Measurements from ENCODE around the gene PRAMEF18.
"Not testable (repeated sequence)": the region's sequence is repeated elsewhere in the genome, so short reads cannot be mapped to it uniquely, and the experiment has no call there.

Gene PRAMEF18

DNA sequence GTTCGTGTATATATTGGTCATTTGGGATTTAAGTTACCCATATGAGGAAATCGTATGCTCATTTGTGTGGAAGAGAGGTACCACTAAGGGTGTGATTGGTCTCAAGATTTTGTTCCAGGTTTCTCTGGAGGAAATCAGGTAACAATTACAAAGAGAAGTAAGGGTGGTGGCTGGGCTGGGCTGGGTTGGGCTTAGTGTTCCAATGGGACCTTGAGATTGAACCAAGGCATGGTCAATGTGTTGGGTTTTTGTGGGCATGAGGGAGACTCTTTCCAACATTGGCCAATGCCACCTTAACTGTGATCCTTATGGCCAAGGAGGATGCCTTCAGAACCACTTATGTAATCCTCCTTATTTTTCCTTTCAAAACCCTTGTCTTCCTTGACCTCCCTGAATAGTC, 4.6 kb upstream of the PRAMEF18 start:
- peaks cover 82% of the 10 kb centered on the region for H3K9me3 ChIP-seq (ENCODE audit: insufficient read depth, low read depth, low read length)
- H3K9ac ChIP-seq (ENCODE audit: low read depth, low read length); H3K27ac ChIP-seq (ENCODE audit: low read length); H3K36me3 ChIP-seq (ENCODE audit: insufficient read depth, low read depth, low read length); H3K27me3 ChIP-seq (ENCODE audit: insufficient read depth, low read length); H3K4me3 ChIP-seq (ENCODE audit: low read length); H3K4me1 ChIP-seq (ENCODE audit: insufficient read depth, low read length): not testable (repeated sequence)

DNA sequence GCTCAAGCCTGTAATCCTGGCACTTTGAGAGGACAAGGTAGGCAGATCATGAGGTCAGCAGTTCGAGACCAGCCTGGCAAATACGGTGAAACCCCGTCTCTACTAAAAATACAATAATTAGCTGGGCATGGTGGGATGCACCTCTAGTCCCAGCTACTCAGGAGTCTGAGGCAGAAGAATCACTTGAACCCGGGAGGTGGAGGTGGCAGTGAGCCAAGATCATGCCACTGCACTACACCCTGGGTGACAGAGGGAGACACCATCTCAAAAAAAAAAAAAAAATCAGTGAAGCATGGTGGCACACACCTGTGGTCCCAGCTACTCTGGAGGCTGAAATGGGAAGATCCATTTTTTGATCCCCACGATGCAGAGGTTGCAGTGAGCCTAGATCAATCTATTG, 4.1 kb upstream of the PRAMEF18 start:
- H3K9ac ChIP-seq (ENCODE audit: low read depth, low read length); H3K27ac ChIP-seq (ENCODE audit: low read length); H3K36me3 ChIP-seq (ENCODE audit: insufficient read depth, low read depth, low read length); H3K4me3 ChIP-seq (ENCODE audit: low read length); H3K27me3 ChIP-seq (ENCODE audit: insufficient read depth, low read length); H3K4me1 ChIP-seq (ENCODE audit: insufficient read depth, low read length): not testable (repeated sequence)
- peaks cover 82% of the 10 kb centered on the region for H3K9me3 ChIP-seq (ENCODE audit: insufficient read depth, low read depth, low read length)

GRCh38 chr1:13228343-13228781, 2.4 kb upstream of the PRAMEF18 start:
- Histone ChIP-seq H3K27me3 (ENCODE audit: insufficient read depth, low read length) (no peaks in the 10 kb centered on the region), H3K4me1 (ENCODE audit: insufficient read depth, low read length) (no peaks in the 10 kb centered on the region), H3K27ac (ENCODE audit: low read length) (no peak overlapping the region), H3K36me3 (ENCODE audit: insufficient read depth, low read depth, low read length) (no peaks in the 10 kb centered on the region), H3K9me3 (ENCODE audit: insufficient read depth, low read depth, low read length) (peaks cover 77% of the 10 kb centered on the region), H3K9ac (ENCODE audit: low read depth, low read length) (no peak overlapping the region), H3K4me3 (ENCODE audit: low read length) (no peak overlapping the region)

GRCh38 chr1:13227271-13228055, 1.5 kb upstream of the PRAMEF18 start:
- H3K27ac ChIP-seq (ENCODE audit: low read length); H3K4me1 ChIP-seq (ENCODE audit: insufficient read depth, low read length); H3K36me3 ChIP-seq (ENCODE audit: insufficient read depth, low read depth, low read length); H3K4me3 ChIP-seq (ENCODE audit: low read length); H3K9ac ChIP-seq (ENCODE audit: low read depth, low read length); H3K27me3 ChIP-seq (ENCODE audit: insufficient read depth, low read length): not testable (repeated sequence)
- peaks cover 68% of the 10 kb centered on the region for H3K9me3 ChIP-seq (ENCODE audit: insufficient read depth, low read depth, low read length)

- Histone ChIP-seq H3K27me3 (ENCODE audit: insufficient read depth, low read length) (no peaks in the 10 kb centered on the region), H3K27ac (ENCODE audit: low read length) (no peak overlapping the region), H3K4me1 (ENCODE audit: insufficient read depth, low read length) (no peaks in the 10 kb centered on the region), H3K4me3 (ENCODE audit: low read length) (no peak overlapping the region; the same call in 1 of the 2 replicates), H3K9me3 (ENCODE audit: insufficient read depth, low read depth, low read length) (peaks cover 46% of the 10 kb centered on the region), H3K36me3 (ENCODE audit: insufficient read depth, low read depth, low read length) (no peaks in the 10 kb centered on the region), H3K9ac (ENCODE audit: low read depth, low read length) (no peak overlapping the region)
These were observed 1.4 kb downstream of the PRAMEF18 start for GRCh38 chr1:13224480-13225060.

DNA sequence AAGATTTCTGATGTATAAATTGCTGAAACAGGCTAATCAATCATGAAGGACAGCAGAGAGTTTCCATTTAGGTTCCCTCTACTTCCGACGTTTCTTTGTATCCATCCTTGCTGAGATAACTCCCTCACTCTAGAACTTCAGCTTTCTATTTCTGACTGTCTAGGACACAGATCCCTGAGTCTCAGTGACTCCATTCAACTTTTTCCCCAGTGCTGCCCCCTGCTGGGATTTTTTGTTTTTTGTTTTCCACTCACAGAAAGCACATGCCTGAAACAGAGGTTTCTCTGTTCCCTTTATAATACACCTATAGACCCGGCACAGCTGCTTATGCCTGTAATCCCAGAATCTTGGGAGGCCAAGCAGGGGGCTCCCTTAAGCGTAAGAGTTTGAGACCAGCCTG, 3.2 kb downstream of the PRAMEF18 start:
- not testable (repeated sequence) for H3K9ac ChIP-seq (ENCODE audit: low read depth, low read length); H3K4me1 ChIP-seq (ENCODE audit: insufficient read depth, low read length); H3K36me3 ChIP-seq (ENCODE audit: insufficient read depth, low read depth, low read length); H3K27me3 ChIP-seq (ENCODE audit: insufficient read depth, low read length); H3K27ac ChIP-seq (ENCODE audit: low read length); H3K4me3 ChIP-seq (ENCODE audit: low read length)
- peaks cover 28% of the 10 kb centered on the region for H3K9me3 ChIP-seq (ENCODE audit: insufficient read depth, low read depth, low read length)

DNA sequence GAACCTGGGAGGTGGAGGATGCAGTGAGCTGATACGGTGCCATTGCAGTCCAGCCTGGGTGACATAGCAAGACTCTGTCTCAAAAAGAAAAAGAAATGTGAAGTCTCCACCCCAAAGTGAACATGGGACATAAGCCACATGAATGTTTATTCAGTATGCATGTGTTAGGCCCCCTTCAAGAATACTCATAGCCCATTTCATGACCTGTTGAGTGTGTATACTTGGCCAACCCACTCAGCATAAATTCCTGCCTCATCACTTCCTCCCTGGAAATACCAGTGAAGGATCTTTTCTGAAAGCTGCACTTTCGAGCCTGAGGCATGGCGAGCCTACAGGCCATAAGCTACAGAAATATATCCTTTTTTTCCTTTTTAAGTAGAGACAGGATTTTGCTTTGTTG, 6.8 kb downstream of the PRAMEF18 start:
- not testable (repeated sequence) for H3K4me3 ChIP-seq (ENCODE audit: low read length); H3K27me3 ChIP-seq (ENCODE audit: insufficient read depth, low read length); H3K36me3 ChIP-seq (ENCODE audit: insufficient read depth, low read depth, low read length); H3K9ac ChIP-seq (ENCODE audit: low read depth, low read length); H3K9me3 ChIP-seq (ENCODE audit: insufficient read depth, low read depth, low read length); H3K4me1 ChIP-seq (ENCODE audit: insufficient read depth, low read length); H3K27ac ChIP-seq (ENCODE audit: low read length)

DNA sequence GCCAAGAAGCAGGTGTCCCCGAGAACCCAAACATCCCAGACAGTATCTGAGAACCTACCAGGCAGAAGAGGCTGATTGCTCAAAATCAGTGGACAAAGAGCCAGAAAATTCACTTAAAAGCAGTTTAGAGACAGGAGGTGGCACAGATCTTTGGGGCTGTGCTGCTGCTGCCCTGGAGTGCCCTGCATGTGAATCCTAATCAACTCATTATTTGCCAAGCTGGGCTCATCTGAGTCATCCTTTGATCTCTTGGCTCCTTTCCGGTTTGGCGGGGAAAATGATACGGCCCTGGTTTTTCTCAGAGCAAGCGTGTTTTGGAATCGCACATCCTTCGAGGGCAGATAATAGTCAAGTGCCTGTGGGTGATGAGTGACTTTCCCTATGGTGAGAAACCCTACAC, 9.3 kb downstream of the PRAMEF18 start:
- H3K27me3 ChIP-seq (ENCODE audit: insufficient read depth, low read length); H3K9ac ChIP-seq (ENCODE audit: low read depth, low read length); H3K36me3 ChIP-seq (ENCODE audit: insufficient read depth, low read depth, low read length); H3K4me3 ChIP-seq (ENCODE audit: low read length); H3K27ac ChIP-seq (ENCODE audit: low read length); H3K9me3 ChIP-seq (ENCODE audit: insufficient read depth, low read depth, low read length); H3K4me1 ChIP-seq (ENCODE audit: insufficient read depth, low read length): not testable (repeated sequence)

GRCh38 chr1:13208712-13209111, 17.2 kb downstream of the PRAMEF18 start:
- H3K27me3 ChIP-seq (ENCODE audit: insufficient read depth, low read length); H3K9me3 ChIP-seq (ENCODE audit: insufficient read depth, low read depth, low read length); H3K9ac ChIP-seq (ENCODE audit: low read depth, low read length); H3K4me3 ChIP-seq (ENCODE audit: low read length); H3K36me3 ChIP-seq (ENCODE audit: insufficient read depth, low read depth, low read length); H3K27ac ChIP-seq (ENCODE audit: low read length); H3K4me1 ChIP-seq (ENCODE audit: insufficient read depth, low read length): not testable (repeated sequence)

DNA sequence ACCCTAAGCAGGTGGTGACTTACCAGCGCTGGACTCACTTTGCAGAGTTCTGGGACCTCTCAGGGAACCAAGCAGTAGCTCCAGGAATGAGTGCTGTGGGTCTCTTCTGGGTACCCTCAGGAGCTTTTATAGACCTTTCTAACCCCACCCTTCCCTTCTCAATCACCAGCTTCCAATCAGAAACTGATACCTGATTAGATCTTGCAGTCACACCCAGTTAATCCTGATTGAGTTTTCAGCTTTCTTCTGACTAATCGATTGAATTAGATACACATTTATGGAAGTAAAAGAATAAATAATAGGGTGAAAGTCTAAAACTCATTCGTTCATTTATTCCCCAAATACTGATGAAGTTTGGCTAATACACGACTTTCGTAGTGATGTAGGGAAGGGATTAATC, 24.6 kb downstream of the PRAMEF18 start, which contains the start of gene PRAMEF13:
PRAMEF13 (minus strand) TSS at position 101 of the 400 bp plus-strand sequence. CDS start 1,820 bp downstream, outside the sequence.
- H3K27me3 ChIP-seq (ENCODE audit: insufficient read depth, low read length); H3K36me3 ChIP-seq (ENCODE audit: insufficient read depth, low read depth, low read length); H3K4me3 ChIP-seq (ENCODE audit: low read length); H3K9me3 ChIP-seq (ENCODE audit: insufficient read depth, low read depth, low read length); H3K27ac ChIP-seq (ENCODE audit: low read length); H3K9ac ChIP-seq (ENCODE audit: low read depth, low read length); H3K4me1 ChIP-seq (ENCODE audit: insufficient read depth, low read length): not testable (repeated sequence)

All from iPS-20b (cell line).